GM18511 (cell line): ENCODE measurements around the gene NCLN.
"Not testable (repeated sequence)": the region's sequence is repeated elsewhere in the genome, so short reads cannot be mapped to it uniquely, and the experiment has no call there.

Source experiments
- ATAC-seq: cut with Tn5 transposase; IDR thresholded peaks from one replicate; pipeline ENCODE4 v1.9.1; 2021; ENCODE audit warnings: mild to moderate bottlenecking, moderate library complexity; ENCODE audit not compliant: unreplicated experiment

Gene NCLN

GRCh38 chr19:3179739-3180293, 5.9 kb upstream of the NCLN start:
- ATAC-seq = peak; percentile 35

GRCh38 chr19:3183721-3184641, 1.7 kb upstream of the NCLN start:
- ATAC-seq = no peak

GRCh38 chr19:3184847-3185460, 776 bp upstream of the NCLN start:
- ATAC-seq = peak; percentile 24

- no peak for ATAC-seq
Measured at GRCh38 chr19:3186160-3186688, 494 bp downstream of the NCLN start.

- no peak for ATAC-seq
Measured at GRCh38 chr19:3186891-3187661, 1.3 kb downstream of the NCLN start.

GRCh38 chr19:3187662-3188511, 2.2 kb downstream of the NCLN start:
- ATAC-seq = no peak

- no peak for ATAC-seq
Measured at GRCh38 chr19:3188627-3189596, 3.2 kb downstream of the NCLN start.

GRCh38 chr19:3189702-3190469, 4.2 kb downstream of the NCLN start:
- ATAC-seq = no peak

GRCh38 chr19:3190470-3190770, 4.7 kb downstream of the NCLN start:
- ATAC-seq = no peak

GRCh38 chr19:3190921-3191805, 5.4 kb downstream of the NCLN start:
- ATAC-seq = no peak

GRCh38 chr19:3191806-3192104, 6.0 kb downstream of the NCLN start:
- not testable (repeated sequence) for ATAC-seq

GRCh38 chr19:3192228-3192635, 6.5 kb downstream of the NCLN start:
- ATAC-seq = no peak

- no peak for ATAC-seq
Measured at GRCh38 chr19:3192684-3193083, 7.0 kb downstream of the NCLN start.

- no peak for ATAC-seq
Measured at GRCh38 chr19:3193256-3194105, 7.8 kb downstream of the NCLN start.

- no peak for ATAC-seq
Measured at GRCh38 chr19:3194106-3195087, 8.7 kb downstream of the NCLN start.
